Osteoblast (primary cell): Measurements from ENCODE around the gene ZNF775. TPM values are rescaled to one million over a fixed set of nuclear protein-coding genes. Genes with fewer than 3 reads are reported as not detected.
A peak's percentile ranks its signal among the peaks of the same experiment; 100 is the strongest.

Experiments
- DNase-seq: peaks from one replicate; pipeline ENCODE4 v3.0.0; 2011; ENCODE audit warnings: low spot score, mixed read lengths; ENCODE audit not compliant: insufficient read length; ENCODE audit errors: missing footprints
- H2AFZ ChIP-seq: 2 replicates; pipeline ENCODE4 v1.6.0; 2011; ENCODE audit warnings: mild to moderate bottlenecking, low read length
- H3K27ac ChIP-seq: 2 replicates; pipeline ENCODE4 v1.5.1; 2011; ENCODE audit warnings: mild to moderate bottlenecking, low read depth, low read length, moderate library complexity
- H3K27me3 ChIP-seq: 2 replicates; pipeline ENCODE4 v1.6.0; 2012; ENCODE audit warnings: mild to moderate bottlenecking, control low read depth, inconsistent platforms, low read length, moderate library complexity; ENCODE audit not compliant: insufficient read depth
- H3K36me3 ChIP-seq: 2 replicates; pipeline ENCODE4 v1.5.1; 2011; ENCODE audit warnings: mild to moderate bottlenecking, low read length, control low read depth, moderate library complexity; ENCODE audit not compliant: insufficient read depth
- H3K4me1 ChIP-seq: 2 replicates; pipeline ENCODE4 v1.5.1; 2011; ENCODE audit warnings: mild to moderate bottlenecking, low read length, control low read depth, moderate library complexity; ENCODE audit not compliant: insufficient read depth
- H3K4me2 ChIP-seq: 2 replicates; pipeline ENCODE4 v1.6.0; 2011; ENCODE audit warnings: mild to moderate bottlenecking, low read length; ENCODE audit not compliant: insufficient read depth
- H3K4me3 ChIP-seq: fragments of 200-600 bp; sonication (generic); 3 replicates; pipeline ENCODE4 v1.5.1; 2012; ENCODE audit warnings: mild to moderate bottlenecking, low read length, inconsistent platforms; ENCODE audit not compliant: insufficient read depth
- H3K79me2 ChIP-seq: 2 replicates; pipeline ENCODE4 v1.6.0; 2012; ENCODE audit warnings: mild to moderate bottlenecking, low read length, control low read depth, inconsistent platforms; ENCODE audit not compliant: insufficient read depth
- H3K9me3 ChIP-seq: 2 replicates; pipeline ENCODE4 v1.5.1; 2011; ENCODE audit warnings: low read depth, low read length, control low read depth
- H4K20me1 ChIP-seq: 2 replicates; pipeline ENCODE4 v1.6.0; 2012; ENCODE audit warnings: mild to moderate bottlenecking, low read length, control low read depth; ENCODE audit not compliant: insufficient read depth
- total RNA-seq: library from RNA; depleted of rRNA; stranded (reverse); fragments of >200 nt; gene quantifications from 2 replicates; pipeline ENCODE4 v1.2.3, GENCODE V29; 2012
- TF ChIP-seq, protein P1 (sequence below): IDR thresholded peaks from 2 replicates; pipeline ENCODE4 v1.5.1; 2011; ENCODE audit warnings: mild to moderate bottlenecking, low read depth, low read length, moderate library complexity; ENCODE audit errors: extremely low read depth

ZNF775 gene
- total RNA-seq, 1 donor, result 6.2 TPM

GRCh38 chr7:150341263-150342120 lies 37.6 kb upstream of the ZNF775 start, which contains the start of gene RARRES2:
Gene RARRES2, minus strand, starts transcription at chr7:150341629. Its CDS starts 1,020 bp downstream, at chr7:150340609.
- DNase-seq, result peak; percentile 66
- no peak within 1 kb of the TSS for H2AFZ ChIP-seq

DNA sequence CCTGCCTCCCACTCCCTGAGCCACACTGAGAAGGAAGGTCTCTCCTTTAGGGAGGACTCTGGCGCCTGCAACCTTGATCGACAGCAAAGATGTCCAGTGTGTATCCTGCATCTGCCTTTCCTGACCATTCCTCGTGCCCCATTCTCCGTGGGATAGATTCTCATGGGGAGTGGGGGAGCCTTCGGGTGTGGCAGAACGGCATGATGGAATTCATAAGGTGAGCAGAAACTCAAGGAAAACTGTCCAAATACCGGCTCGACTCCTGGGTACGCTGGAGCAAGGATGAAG lies 37.1 kb upstream of the ZNF775 start:
- no peaks in the 10 kb centered on the region for H3K4me1 ChIP-seq
- H4K20me1 ChIP-seq, result no peaks in the 10 kb centered on the region
- TF ChIP-seq, protein P1, sequence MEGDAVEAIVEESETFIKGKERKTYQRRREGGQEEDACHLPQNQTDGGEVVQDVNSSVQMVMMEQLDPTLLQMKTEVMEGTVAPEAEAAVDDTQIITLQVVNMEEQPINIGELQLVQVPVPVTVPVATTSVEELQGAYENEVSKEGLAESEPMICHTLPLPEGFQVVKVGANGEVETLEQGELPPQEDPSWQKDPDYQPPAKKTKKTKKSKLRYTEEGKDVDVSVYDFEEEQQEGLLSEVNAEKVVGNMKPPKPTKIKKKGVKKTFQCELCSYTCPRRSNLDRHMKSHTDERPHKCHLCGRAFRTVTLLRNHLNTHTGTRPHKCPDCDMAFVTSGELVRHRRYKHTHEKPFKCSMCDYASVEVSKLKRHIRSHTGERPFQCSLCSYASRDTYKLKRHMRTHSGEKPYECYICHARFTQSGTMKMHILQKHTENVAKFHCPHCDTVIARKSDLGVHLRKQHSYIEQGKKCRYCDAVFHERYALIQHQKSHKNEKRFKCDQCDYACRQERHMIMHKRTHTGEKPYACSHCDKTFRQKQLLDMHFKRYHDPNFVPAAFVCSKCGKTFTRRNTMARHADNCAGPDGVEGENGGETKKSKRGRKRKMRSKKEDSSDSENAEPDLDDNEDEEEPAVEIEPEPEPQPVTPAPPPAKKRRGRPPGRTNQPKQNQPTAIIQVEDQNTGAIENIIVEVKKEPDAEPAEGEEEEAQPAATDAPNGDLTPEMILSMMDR, result no peak
- H3K4me2 ChIP-seq, result no peak overlapping the region
- DNase-seq, result no peak
- no peak overlapping the region for H2AFZ ChIP-seq
- H3K27me3 ChIP-seq, result peaks cover 33% of the 10 kb centered on the region
- no peaks in the 10 kb centered on the region for H3K9me3 ChIP-seq
- no peaks in the 10 kb centered on the region for H3K36me3 ChIP-seq
- H3K4me3 ChIP-seq, result no peak overlapping the region
- H3K79me2 ChIP-seq, result no peaks in the 10 kb centered on the region
- no peak overlapping the region for H3K27ac ChIP-seq

More at GRCh38 chr7:150341263-150342120, 37.6 kb upstream of the ZNF775 start, which contains the start of gene RARRES2:
- peaks cover 33% of the 10 kb centered on the region for H3K27me3 ChIP-seq
- no peaks in the 10 kb centered on the region for H4K20me1 ChIP-seq
- H3K4me3 ChIP-seq, result no peak within 1 kb of the TSS
- H3K4me2 ChIP-seq, result no peak within 1 kb of the TSS
- no peaks in the 10 kb centered on the region for H3K36me3 ChIP-seq
- H3K79me2 ChIP-seq, result no peaks in the 10 kb centered on the region
- TF ChIP-seq, protein P1, result no peak
- H3K4me1 ChIP-seq, result no peaks in the 10 kb centered on the region
- no peak within 1 kb of the TSS for H3K27ac ChIP-seq
- no peaks in the 10 kb centered on the region for H3K9me3 ChIP-seq

DNA sequence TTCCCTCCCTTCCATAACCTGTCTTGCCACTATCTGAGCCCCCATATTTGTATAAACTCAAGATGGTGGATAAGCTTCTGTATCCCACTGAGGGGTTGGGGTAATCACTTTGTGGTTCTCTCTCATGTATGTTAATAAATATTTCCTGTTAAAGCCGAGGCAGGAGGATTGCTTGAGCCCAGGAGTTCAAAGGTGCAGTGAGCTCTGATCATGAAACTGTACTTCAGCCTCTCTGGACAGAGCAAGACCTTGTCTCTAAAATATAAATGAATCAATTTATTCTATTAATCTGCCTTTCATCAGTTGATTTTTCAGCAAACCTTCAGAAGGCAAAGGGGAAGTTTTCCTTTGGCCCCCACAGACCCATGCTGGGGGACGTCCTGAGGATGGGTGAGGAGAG lies 35.9 kb upstream of the ZNF775 start:
- Histone ChIP-seq H3K79me2 (no peaks in the 10 kb centered on the region), H3K4me1 (no peaks in the 10 kb centered on the region), H3K27me3 (peaks cover 33% of the 10 kb centered on the region), H3K9me3 (no peaks in the 10 kb centered on the region), H4K20me1 (no peaks in the 10 kb centered on the region), H3K4me2 (no peak overlapping the region), H3K36me3 (no peaks in the 10 kb centered on the region), H2AFZ (no peak overlapping the region), H3K27ac (no peak overlapping the region), H3K4me3 (no peak overlapping the region)
- TF ChIP-seq, protein P1, result no peak
- DNase-seq, result no peak

- Histone ChIP-seq H3K27me3 (peaks cover 33% of the 10 kb centered on the region), H3K4me2 (no peak overlapping the region), H3K9me3 (no peaks in the 10 kb centered on the region), H4K20me1 (no peaks in the 10 kb centered on the region), H3K36me3 (no peaks in the 10 kb centered on the region), H3K27ac (no peak overlapping the region), H3K79me2 (no peaks in the 10 kb centered on the region), H3K4me1 (no peaks in the 10 kb centered on the region), H2AFZ (no peak overlapping the region), H3K4me3 (no peak overlapping the region)
- DNase-seq, result no peak
- TF ChIP-seq, protein P1, result no peak
These were observed 34.8 kb upstream of the ZNF775 start for GRCh38 chr7:150344299-150344698.
